Loucy (cell line): ENCODE data around the gene CERS6.

Experiments used
- CTCF ChIP-seq: fragments of 200-600 bp; sonication (generic); conservative IDR thresholded peaks from 2 replicates; pipeline ENCODE4 v1.5.1; 2014; ENCODE audit warnings: mild to moderate bottlenecking, antibody characterized with exemption, low read length
- EZH2phosphoT487 ChIP-seq: fragments of 200-600 bp; IDR thresholded peaks from 2 replicates; pipeline ENCODE4 v1.6.1; 2018; ENCODE audit warnings: antibody characterized with exemption, mild to moderate bottlenecking, moderate library complexity, borderline replicate concordance

DNA sequence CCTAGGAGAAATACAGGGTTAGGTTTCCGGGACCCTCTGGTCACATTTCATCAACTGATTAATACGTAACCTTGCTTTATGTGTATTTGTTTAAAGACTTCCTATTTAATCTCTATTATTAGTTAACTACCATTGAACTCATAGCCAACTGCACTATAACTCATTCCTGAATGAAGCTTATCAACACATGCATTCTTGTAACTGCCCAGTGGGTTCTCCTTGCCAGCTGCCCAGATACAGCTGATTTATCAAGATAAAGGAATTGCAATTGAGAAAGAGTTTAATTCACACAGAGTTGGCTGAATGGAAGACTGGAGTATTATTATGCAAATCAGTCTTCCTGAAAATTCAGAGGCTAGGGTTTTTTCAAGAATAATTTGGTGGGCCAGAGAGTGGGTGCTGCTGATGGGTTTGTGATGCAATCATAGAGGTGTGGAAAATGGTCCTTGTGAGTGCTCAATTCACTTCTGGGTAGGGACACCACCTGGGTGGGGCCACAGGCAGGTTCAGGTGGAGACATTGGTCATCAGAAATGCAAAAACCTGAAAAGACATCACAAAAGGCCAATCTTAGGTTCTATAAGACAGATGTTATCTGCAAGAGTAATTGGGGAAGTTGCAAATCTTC lies 325.2 kb downstream of the CERS6 start:
- TF ChIP-seq CTCF (no peak), EZH2phosphoT487 (no peak)
